Transverse colon (tissue), 4 donors: Measurements from ENCODE around the gene TWSG1. TPM values are rescaled to one million over a fixed set of nuclear protein-coding genes. Genes with fewer than 3 reads are reported as not detected.

Experiments
- DNase-seq: peaks from one replicate; pipeline ENCODE4 v3.0.0-alpha.2; 2019
- H3K27ac ChIP-seq, 4 donors: fragments of 200-600 bp; sonication (generic); 2 replicates each; pipeline ENCODE4 v1.5.1; 2016 to 2018; ENCODE audit warnings: inconsistent platforms in 4 of 4
- H3K27me3 ChIP-seq: fragments of 200-600 bp; sonication (generic); 2 replicates; pipeline ENCODE4 v1.5.1; 2017; ENCODE audit warnings: inconsistent platforms
- H3K36me3 ChIP-seq, 4 donors: fragments of 200-600 bp; sonication (generic); 2 replicates each; pipeline ENCODE4 v1.5.1; 2017 to 2019; ENCODE audit warnings: inconsistent platforms in 4 of 4
- H3K4me1 ChIP-seq, 4 donors: fragments of 200-600 bp; sonication (generic); 2 replicates each; pipeline ENCODE4 v1.5.1; 2017 to 2020; ENCODE audit warnings: inconsistent platforms in 4 of 4
- H3K4me3 ChIP-seq, 4 donors: fragments of 200-600 bp; sonication (generic); 1 replicate in 1 of 4; 2 replicates in 3 of 4; pipeline versions ENCODE4 v1.5.1 to v1.6.1; 2017 to 2019; ENCODE audit warnings: inconsistent platforms in 4 of 4
- H3K9me3 ChIP-seq, 2 donors: fragments of 200-600 bp; sonication (generic); 2 replicates each; pipeline ENCODE4 v1.5.1; 2017 to 2019; ENCODE audit warnings: inconsistent platforms in 2 of 2
- CTCF ChIP-seq, 5 experiments: fragments of 200-600 bp in 3 of 5; fragments of 450-650 bp in 2 of 5; sonication (generic) in 3 of 5; IDR thresholded peaks; 1 replicate in 2 of 5; 2 replicates in 3 of 5; pipeline ENCODE4 v1.5.1; 2016 to 2017; ENCODE audit warnings: antibody characterized with exemption in 5 of 5, inconsistent platforms in 3 of 5, mild to moderate bottlenecking in 2 of 5, moderate library complexity in 1 of 5
- EP300 ChIP-seq: sonication (generic); formaldehyde crosslinking; IDR thresholded peaks from one replicate; pipeline ENCODE4 v1.6.1; 2017; ENCODE audit warnings: antibody characterized with exemption, low read depth
- POLR2A ChIP-seq: fragments of 450-650 bp; IDR thresholded peaks from one replicate; pipeline ENCODE4 v1.6.1; 2016; ENCODE audit warnings: antibody characterized with exemption, mild to moderate bottlenecking, moderate library complexity
- POLR2AphosphoS5 ChIP-seq, 3 donors: sonication (generic); formaldehyde crosslinking; IDR thresholded peaks; one replicate each; pipeline ENCODE4 v1.6.1; 2016; ENCODE audit warnings: antibody characterized with exemption in 3 of 3
- WGBS, 2 donors: methylation state at CpG; one replicate each; pipeline ENCODE4 v1.1.5; 2018; ENCODE audit warnings: low coverage in 1 of 2; 5-methylcytosine and 5-hydroxymethylcytosine counted together
- in situ Hi-C, 4 donors: fragments of 200-750 bp; cut with MboI; loops; one replicate each; pipeline versions ENCODE4 v1.15.0 to v1.15.1; 2017; ENCODE audit warnings: low sequenced_read_pairs in 3 of 4, low pct_ligation_motif_present in 1 of 4, low pct_unique_long_range_greater_than_20kb in 1 of 4
- intact Hi-C: fragments of 100-400 bp; cut with DNase I; formaldehyde crosslinking; loops from one replicate; pipeline ENCODE4 v1.15.1; 2023; ENCODE audit warnings: low total_unique reads
- total RNA-seq, 4 donors: library from RNA; depleted of rRNA; stranded (reverse); fragments of >200 nt; gene quantifications; one replicate each; pipeline ENCODE4 v1.1.0, GENCODE V29; 2016

The TWSG1 gene
- total RNA-seq, 4 donors from 2014 or later = 5.6 to 29.5 (median 26.5) TPM

GRCh38 chr18:9380621-9381395 is 46.2 kb downstream of the TWSG1 start:
- H3K27me3 ChIP-seq = no peaks in the 10 kb centered on the region
- H3K4me3 ChIP-seq = no peak overlapping the region
- no peaks in the 10 kb centered on the region for H3K9me3 ChIP-seq
- 68% methylated on average over 4 of the region's 4 CpGs for WGBS, 2 donors
- H3K4me1 ChIP-seq = peaks cover 0 to 13% (median 3%) of the 10 kb centered on the region in 4 donors
- no peak for TF ChIP-seq CTCF (IDR thresholded peaks at IDR 0.05)
- TF ChIP-seq POLR2AphosphoS5 (IDR thresholded peaks at IDR 0.05) = peak in 2 of 3 donors; percentile 35 to 62
- in situ Hi-C loops = no loop called here
- no peak for DNase-seq
- peak overlapping the region; percentile 18 to 41 (median 28) for H3K27ac ChIP-seq
- H3K36me3 ChIP-seq = no peaks in the 10 kb centered on the region
- intact Hi-C loops = no loop called here

DNA sequence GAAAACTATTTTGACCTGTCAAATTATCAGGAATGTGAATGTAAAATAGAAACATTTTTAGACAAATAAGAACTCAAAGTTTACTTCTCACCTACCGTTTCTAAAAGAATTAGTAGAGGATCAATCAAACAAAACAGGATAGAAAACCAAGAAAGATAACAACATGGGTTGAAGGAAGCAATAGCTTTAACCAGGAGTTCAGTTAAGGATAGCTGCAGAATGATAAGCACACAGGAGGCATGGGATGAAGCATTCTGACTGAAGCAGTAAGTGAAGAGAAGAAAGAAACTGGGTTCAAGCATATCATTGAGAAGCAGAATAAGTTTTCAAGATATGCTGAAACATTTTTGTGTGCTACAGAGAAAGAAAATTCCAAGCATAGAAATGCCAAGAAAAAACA is 52.3 kb downstream of the TWSG1 start:
- intact Hi-C loops = no loop called here
- TF ChIP-seq EP300 (no peak), POLR2AphosphoS5 (IDR thresholded peaks at IDR 0.05) (no peak), POLR2A (no peak), CTCF (IDR thresholded peaks at IDR 0.05) (no peak)
- no peak for DNase-seq
- no peak overlapping the region for H3K4me3 ChIP-seq
- no peaks in the 10 kb centered on the region for H3K36me3 ChIP-seq
- peaks cover 0 to 6% of the 10 kb centered on the region in 2 donors for H3K9me3 ChIP-seq
- in situ Hi-C loops = no loop called here
- 73 to 100% methylated on average over 1 of the region's 1 CpG for WGBS, 2 donors
- no peaks in the 10 kb centered on the region for H3K4me1 ChIP-seq
- H3K27ac ChIP-seq = no peak overlapping the region
- H3K27me3 ChIP-seq = no peaks in the 10 kb centered on the region

DNA sequence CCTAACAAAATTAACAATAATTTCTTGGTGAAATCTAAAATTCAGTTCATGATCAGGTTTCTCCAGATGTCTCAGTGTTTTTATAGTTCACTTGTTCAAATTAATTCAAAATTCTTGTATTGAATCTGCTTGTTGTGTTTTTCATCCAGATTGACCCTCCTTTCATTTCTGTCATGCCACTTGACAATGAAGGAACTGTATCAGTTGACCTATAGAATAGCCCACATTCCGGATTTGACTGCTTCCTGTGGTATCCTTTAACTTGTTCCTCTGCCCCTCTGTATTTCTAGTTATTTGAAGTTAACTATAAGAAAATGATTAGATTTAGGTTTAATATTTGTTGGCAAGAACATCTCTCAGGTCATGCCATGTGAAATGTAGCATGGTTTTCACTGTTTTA is 53.3 kb downstream of the TWSG1 start:
- Histone ChIP-seq H3K4me1 (no peaks in the 10 kb centered on the region), H3K4me3 (no peak overlapping the region), H3K27me3 (no peaks in the 10 kb centered on the region), H3K9me3 (peaks cover 0 to 6% of the 10 kb centered on the region in 2 donors), H3K36me3 (no peaks in the 10 kb centered on the region), H3K27ac (no peak overlapping the region)
- in situ Hi-C loops (no loop called here), intact Hi-C loops (no loop called here)
- WGBS, 2 donors = 71 to 88% methylated on average over 1 of the region's 1 CpG
- no peak for TF ChIP-seq POLR2A
- DNase-seq = no peak

DNA sequence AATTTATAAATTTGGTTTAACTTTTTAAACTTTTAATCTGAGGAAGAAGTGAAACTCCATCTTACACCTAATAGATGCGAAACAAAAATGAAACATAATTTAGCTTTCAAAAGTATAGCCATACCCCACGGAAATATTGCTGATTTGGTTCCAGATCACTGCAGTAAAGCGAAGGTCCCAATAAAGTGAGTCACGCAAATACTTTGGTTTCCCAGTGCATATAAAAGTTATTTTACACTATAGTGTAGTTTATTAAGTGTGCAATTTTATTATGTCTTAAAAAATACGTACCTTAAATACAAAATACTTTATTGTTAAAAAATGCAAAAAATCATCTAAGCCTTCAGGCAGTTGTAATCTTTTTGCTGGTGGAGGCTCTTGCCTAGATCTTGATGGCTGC is 55.1 kb downstream of the TWSG1 start:
- intact Hi-C loops = no loop called here
- Histone ChIP-seq H3K4me3 (no peak overlapping the region), H3K27ac (no peak overlapping the region), H3K27me3 (no peaks in the 10 kb centered on the region), H3K4me1 (no peaks in the 10 kb centered on the region), H3K9me3 (peaks cover 0 to 6% of the 10 kb centered on the region in 2 donors), H3K36me3 (no peaks in the 10 kb centered on the region)
- in situ Hi-C loops = no loop called here
- 94 to 95% methylated on average over 5 of the region's 5 CpGs for WGBS, 2 donors
- TF ChIP-seq POLR2AphosphoS5 (IDR thresholded peaks at IDR 0.05) (no peak), EP300 (no peak), POLR2A (no peak), CTCF (IDR thresholded peaks at IDR 0.05) (no peak)
- DNase-seq = no peak

DNA sequence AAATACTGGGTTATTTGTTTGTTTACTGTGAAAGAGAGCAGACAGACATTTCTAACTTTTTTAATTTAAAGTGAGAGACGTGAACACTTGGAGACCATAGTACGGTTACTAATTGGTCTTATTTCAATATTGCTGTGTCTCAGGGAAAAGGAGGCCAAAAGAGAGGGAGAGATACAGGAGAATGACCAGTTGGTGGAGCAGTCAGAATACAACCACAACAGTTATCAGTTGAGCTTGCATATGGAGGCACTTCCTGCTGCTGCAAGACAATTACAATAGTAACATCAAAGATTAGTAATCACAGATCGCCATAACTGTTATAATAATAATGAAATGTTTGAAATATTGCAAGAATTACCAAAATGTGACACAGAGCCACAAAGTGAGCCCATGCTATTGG is 58.2 kb downstream of the TWSG1 start:
- intact Hi-C loops (no loop called here), in situ Hi-C loops (no loop called here)
- 100% methylated on average over 3 of the region's 3 CpGs for WGBS, 2 donors

More for the DNA sequence above, 58.2 kb downstream of the TWSG1 start:
- no peak for DNase-seq
- TF ChIP-seq POLR2AphosphoS5 (IDR thresholded peaks at IDR 0.05) (no peak), EP300 (no peak), POLR2A (no peak), CTCF (IDR thresholded peaks at IDR 0.05) (peak in 2 of 5 experiments; percentile 9 to 12)
- Histone ChIP-seq H3K27me3 (no peaks in the 10 kb centered on the region), H3K4me1 (no peaks in the 10 kb centered on the region), H3K36me3 (no peaks in the 10 kb centered on the region), H3K4me3 (no peak overlapping the region), H3K27ac (no peak overlapping the region), H3K9me3 (peaks cover 0 to 6% of the 10 kb centered on the region in 2 donors)
